H1 (cell line): Measurements from ENCODE around the gene ZNF423. TPM values are rescaled to one million over a fixed set of nuclear protein-coding genes. Genes with fewer than 3 reads are reported as not detected.
A peak's percentile ranks its signal among the peaks of the same experiment; 100 is the strongest.

ENCODE experiments used
- CTCF ChIA-PET: fragments of 300-600 bp; sonication (Branson Sonifier 250); formaldehyde crosslinking; loops from one replicate; lab custom pipeline; 2021; ENCODE audit not compliant: partially characterized antibody; lab: Charles Lee
- POLR2A ChIA-PET: fragments of 300-600 bp; sonication (Branson Sonifier 250); formaldehyde crosslinking; loops from one replicate; lab custom pipeline; 2021; ENCODE audit warnings: inconsistent platforms; ENCODE audit not compliant: partially characterized antibody; lab: Charles Lee
- DNase-seq, 2 experiments: peaks; one replicate each; pipeline versions ENCODE4 v3.0.0 to v3.0.0-alpha.2; 2010 to 2022; ENCODE audit warnings: low spot score in 2 of 2, low read depth in 1 of 2, mixed read lengths in 1 of 2
- FAIRE-seq: peaks from 2 replicates; lab custom pipeline; 2011; peaks lifted over from hg19 to GRCh38; lab: Jason Lieb, UNC
- H2AFZ ChIP-seq: 2 replicates; pipeline ENCODE4 v1.8.1; 2012; ENCODE audit warnings: low read length, inconsistent platforms
- H2AK5ac ChIP-seq: 2 replicates; pipeline ENCODE4 v1.6.1; 2013; ENCODE audit warnings: low read depth, low read length
- H2BK120ac ChIP-seq: replicated peaks from 2 replicates; pipeline ENCODE3; 2013; ENCODE audit warnings: low read depth, low read length, inconsistent platforms
- H2BK12ac ChIP-seq: 2 replicates; pipeline ENCODE4 v1.6.1; 2013; ENCODE audit warnings: low read depth, low read length
- H2BK15ac ChIP-seq: 2 replicates; pipeline ENCODE4 v1.6.1; 2013; ENCODE audit warnings: low read length
- H2BK20ac ChIP-seq: 2 replicates; pipeline ENCODE4 v1.6.1; 2013; ENCODE audit warnings: low read length
- H2BK5ac ChIP-seq: 2 replicates; pipeline ENCODE4 v1.6.1; 2013; ENCODE audit warnings: low read depth, low read length
- H3K14ac ChIP-seq: 2 replicates; pipeline ENCODE4 v1.6.1; 2013; ENCODE audit warnings: inconsistent platforms; ENCODE audit not compliant: insufficient read length
- H3K18ac ChIP-seq: 2 replicates; pipeline ENCODE4 v1.6.1; 2013; ENCODE audit warnings: low read length; ENCODE audit errors: extremely low read depth
- H3K23ac ChIP-seq: 2 replicates; pipeline ENCODE4 v1.6.1; 2013; ENCODE audit warnings: inconsistent platforms; ENCODE audit not compliant: insufficient read length
- H3K23me2 ChIP-seq: 2 replicates; pipeline ENCODE4 v1.6.1; 2013; ENCODE audit warnings: low read depth, low read length
- H3K27ac ChIP-seq: 2 replicates; pipeline ENCODE4 v1.6.1; 2011; ENCODE audit warnings: low read depth, low read length, inconsistent platforms
- H3K27me3 ChIP-seq, 4 experiments: replicated peaks in 1 of 4; 1 replicate in 1 of 4; 2 replicates in 3 of 4; pipeline versions ENCODE4 v1.6.1 to v1.8.1; 2011 to 2013; ENCODE audit warnings: low read length in 3 of 4, mild to moderate bottlenecking in 3 of 4, inconsistent platforms in 2 of 4, mixed read lengths in 2 of 4, moderate library complexity in 1 of 4; ENCODE audit not compliant: control insufficient read depth in 3 of 4, insufficient read depth in 3 of 4; ENCODE audit errors: extremely low read depth in 1 of 4
- H3K36me3 ChIP-seq, 4 experiments: 2 replicates each; pipeline versions ENCODE4 v1.6.1 to v1.8.1; 2011 to 2013; ENCODE audit warnings: mild to moderate bottlenecking in 4 of 4, low read length in 3 of 4, moderate library complexity in 2 of 4, control low read depth in 1 of 4, inconsistent platforms in 1 of 4; ENCODE audit not compliant: insufficient read depth in 4 of 4, control insufficient read depth in 2 of 4
- H3K4ac ChIP-seq: replicated peaks from 2 replicates; pipeline ENCODE3; 2013; ENCODE audit warnings: low read length, low read depth, mixed read lengths, inconsistent platforms; ENCODE audit not compliant: insufficient read length
- H3K4me1 ChIP-seq, 4 experiments: replicated peaks in 1 of 4; 1 replicate in 1 of 4; 2 replicates in 3 of 4; pipeline versions ENCODE4 v1.6.1 to v1.8.1; 2011 to 2013; ENCODE audit warnings: low read length in 3 of 4, inconsistent platforms in 2 of 4, mixed read lengths in 1 of 4; ENCODE audit not compliant: insufficient read depth in 4 of 4, control insufficient read depth in 3 of 4
- H3K4me2 ChIP-seq, 2 experiments: 2 replicates each; pipeline versions ENCODE4 v1.6.1 to v1.8.1; 2011 to 2013; ENCODE audit warnings: low read depth in 2 of 2, low read length in 2 of 2, control low read depth in 1 of 2, inconsistent platforms in 1 of 2, mild to moderate bottlenecking in 1 of 2; ENCODE audit not compliant: insufficient read depth in 1 of 2
- H3K4me3 ChIP-seq, 4 experiments: fragments of 200-600, 300-600 bp in 1 of 4; sonication (generic), shearing (Covaris generic), sonication (Bioruptor Twin) in 1 of 4; 2 replicates each; pipeline versions ENCODE4 v1.5.1 to v1.8.1; 2011 to 2016; ENCODE audit warnings: low read length in 4 of 4, low read depth in 3 of 4, control low read depth in 2 of 4, inconsistent platforms in 2 of 4, mild to moderate bottlenecking in 2 of 4, mixed read lengths in 1 of 4, moderate library complexity in 1 of 4; ENCODE audit not compliant: insufficient read depth in 2 of 4; ENCODE audit errors: extremely low read depth in 1 of 4
- H3K56ac ChIP-seq: replicated peaks from 2 replicates; pipeline ENCODE3; 2013; ENCODE audit warnings: low read depth, mild to moderate bottlenecking, mixed read lengths, low read length, inconsistent platforms; ENCODE audit not compliant: insufficient read length
- H3K79me1 ChIP-seq: 2 replicates; pipeline ENCODE4 v1.6.1; 2013; ENCODE audit warnings: low read depth, low read length, control low read depth
- H3K79me2 ChIP-seq, 2 experiments: 2 replicates each; pipeline versions ENCODE4 v1.6.1 to v1.8.1; 2012 to 2013; ENCODE audit warnings: low read length in 2 of 2, mild to moderate bottlenecking in 2 of 2, inconsistent platforms in 1 of 2; ENCODE audit not compliant: insufficient read depth in 2 of 2, control insufficient read depth in 1 of 2
- H3K9ac ChIP-seq, 4 experiments: replicated peaks in 1 of 4; 1 replicate in 1 of 4; 2 replicates in 3 of 4; pipeline versions ENCODE4 v1.6.1 to v1.8.1; 2011 to 2013; ENCODE audit warnings: low read depth in 3 of 4, low read length in 3 of 4, control low read depth in 2 of 4, mild to moderate bottlenecking in 2 of 4, moderate library complexity in 2 of 4, inconsistent platforms in 1 of 4; ENCODE audit errors: extremely low read depth in 1 of 4
- H3K9me3 ChIP-seq, 2 experiments: 2 replicates each; pipeline versions ENCODE4 v1.6.1 to v1.8.1; 2012 to 2013; ENCODE audit warnings: mild to moderate bottlenecking in 2 of 2, moderate library complexity in 2 of 2, control low read depth in 1 of 2, inconsistent platforms in 1 of 2, low read depth in 1 of 2, low read length in 1 of 2, mixed read lengths in 1 of 2; ENCODE audit not compliant: insufficient read depth in 2 of 2
- H4K20me1 ChIP-seq, 2 experiments: replicated peaks in 1 of 2; 2 replicates each; pipeline versions ENCODE3 to v1.8.1; 2011 to 2013; ENCODE audit warnings: inconsistent platforms in 2 of 2, low read length in 2 of 2, mild to moderate bottlenecking in 1 of 2; ENCODE audit not compliant: insufficient read depth in 2 of 2, control insufficient read depth in 1 of 2
- H4K5ac ChIP-seq: 2 replicates; pipeline ENCODE4 v1.6.1; 2013; ENCODE audit warnings: low read length, low read depth, mixed read lengths, inconsistent platforms; ENCODE audit not compliant: insufficient read length
- H4K8ac ChIP-seq: 2 replicates; pipeline ENCODE4 v1.8.0; 2013; ENCODE audit warnings: mild to moderate bottlenecking, moderate library complexity, low read length, inconsistent platforms; ENCODE audit not compliant: insufficient read depth; ENCODE audit errors: extremely low read depth
- H4K91ac ChIP-seq: replicated peaks from 2 replicates; pipeline ENCODE3; 2013; ENCODE audit warnings: low read length, mixed read lengths, inconsistent platforms; ENCODE audit not compliant: insufficient read length
- CTBP2 ChIP-seq: IDR thresholded peaks from 2 replicates; pipeline ENCODE4 v1.7.0; 2011; ENCODE audit warnings: borderline replicate concordance, mild to moderate bottlenecking, moderate library complexity, mixed read lengths, low read length; ENCODE audit not compliant: insufficient read depth, insufficient read length
- FOSL1 ChIP-seq: IDR thresholded peaks from 2 replicates; pipeline ENCODE4 v1.6.1; 2011; ENCODE audit warnings: mild to moderate bottlenecking, low read depth, low read length, moderate library complexity; ENCODE audit not compliant: insufficient read depth
- KDM1A ChIP-seq: fragments of 200-600, 300-600 bp; sonication (generic); IDR thresholded peaks from 2 replicates; pipeline ENCODE4 v1.7.1; 2016; ENCODE audit warnings: mild to moderate bottlenecking, low read length, borderline replicate concordance
- SAP30 ChIP-seq: fragments of 300-600 bp; sonication (generic); IDR thresholded peaks from 2 replicates; pipeline ENCODE4 v1.7.1; 2012; ENCODE audit warnings: low read length, moderate library complexity, mild to moderate bottlenecking, inconsistent platforms; ENCODE audit not compliant: insufficient read depth, insufficient replicate concordance
- SIRT6 ChIP-seq: IDR thresholded peaks from one replicate; pipeline ENCODE4 v1.7.1; 2012; ENCODE audit warnings: low read length, inconsistent platforms
- SP4 ChIP-seq: IDR thresholded peaks from 2 replicates; pipeline ENCODE4 v1.6.1; 2012; ENCODE audit warnings: low read length, inconsistent platforms
- SRF ChIP-seq: IDR thresholded peaks from 2 replicates; pipeline ENCODE4 v1.6.1; 2011; ENCODE audit warnings: mild to moderate bottlenecking, low read depth, low read length, moderate library complexity
- TAF7 ChIP-seq: optimal IDR thresholded peaks from 2 replicates; pipeline ENCODE3; 2011; ENCODE audit warnings: low read depth, mild to moderate bottlenecking, inconsistent platforms, low read length, moderate library complexity, borderline replicate concordance
- YY1 ChIP-seq: IDR thresholded peaks from 2 replicates; pipeline ENCODE4 v1.6.1; 2011; ENCODE audit warnings: low read depth, mild to moderate bottlenecking, low read length
- WGBS, 2 experiments: shearing (Covaris generic) in 1 of 2; methylation state at CpG; one replicate each; pipeline versions ENCODE4 v1.1.6 to v1.1.7; 2013 to 2015; ENCODE audit warnings: low lambda C conversion rate in 2 of 2, mixed read lengths in 2 of 2, inconsistent platforms in 1 of 2, low coverage in 1 of 2, missing lambda C conversion rate in 1 of 2; ENCODE audit not compliant: insufficient replicate concordance in 2 of 2, insufficient coverage in 1 of 2, insufficient read length in 1 of 2; ENCODE audit errors: extremely low coverage in 1 of 2, missing lambda C conversion rate in 1 of 2; 5-methylcytosine and 5-hydroxymethylcytosine counted together
- polyA plus RNA-seq, 7 experiments: library from polyadenylated mRNA; depleted of rRNA in 3 of 7; stranded (reverse) in 5 of 7; unstranded in 2 of 7; fragments of >200 nt in 5 of 7; fragments of 200-250 nt in 2 of 7; gene quantifications; 1 replicate in 5 of 7; 2 replicates in 1 of 7; 4 replicates in 1 of 7; pipeline versions ENCODE4 v1.2.1 to v1.2.3, GENCODE V29; 2011 to 2013; ENCODE audit warnings: missing spikeins in 2 of 7, mixed read lengths in 2 of 7
- total RNA-seq: library from RNA; stranded (reverse); fragmentation: NEBNext Ultra II Directional; extraction: Animal tissue kit (Norgen Biotek cat#: 25700); gene quantifications from 2 replicates; pipeline ENCODE4 v1.2.1, GENCODE V29; 2021
- TF ChIP-seq, protein P1 (sequence below): IDR thresholded peaks from 2 replicates; pipeline ENCODE4 v1.6.1; 2012; ENCODE audit warnings: inconsistent platforms

ZNF423 gene
- total and polyA plus RNA-seq, 2 of the 8 experiments (the other 6 are each of a cell fraction or from before 2014, with no cell fraction given) = 38.2 to 52.3 TPM

DNA sequence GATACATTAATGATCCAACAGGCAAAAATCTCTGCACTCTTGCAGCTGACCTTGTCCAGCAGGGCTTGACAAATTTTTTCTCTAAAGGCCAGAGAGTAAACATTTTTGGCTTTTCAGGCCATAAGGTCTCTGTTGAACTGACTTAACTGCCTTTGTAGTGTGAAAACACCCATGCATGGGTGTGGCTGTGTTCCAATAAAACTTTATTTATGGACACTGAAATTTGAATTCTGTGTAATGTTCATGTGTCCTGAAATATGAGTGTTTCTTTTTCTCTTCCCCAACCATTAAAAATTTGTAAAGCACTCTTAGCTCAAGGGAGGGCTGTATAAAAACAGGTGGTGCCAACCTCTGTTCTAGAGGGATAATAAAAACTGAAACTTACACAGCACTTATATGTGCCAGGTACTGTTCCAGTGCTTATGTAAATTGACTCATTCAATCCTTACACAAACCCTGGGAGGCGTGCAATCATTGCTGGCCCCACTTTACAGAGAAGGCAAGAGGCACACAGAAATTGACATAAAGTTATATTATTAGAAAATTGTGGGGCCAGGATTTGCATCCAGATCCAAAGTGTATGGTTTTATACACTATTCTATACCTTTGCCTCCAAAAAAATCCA, 18.8 kb upstream of the ZNF423 start:
- no peak overlapping the region for H2AK5ac ChIP-seq
- H3K56ac ChIP-seq = no peak overlapping the region
- no peak overlapping the region for H2BK5ac ChIP-seq
- no peaks in the 10 kb centered on the region for H3K79me1 ChIP-seq
- FAIRE-seq (no peak), DNase-seq (no peak)
- no peak overlapping the region for H3K27ac ChIP-seq
- H3K9me3 ChIP-seq = no peaks in the 10 kb centered on the region
- 0 out of 2 replicates have a peak overlapping the region, but pooled peaks have one; percentile 37 for H2BK20ac ChIP-seq
- H4K91ac ChIP-seq = no peak overlapping the region
- no peaks in the 10 kb centered on the region for H3K79me2 ChIP-seq
- peaks cover 0 to 8% (median 5%) of the 10 kb centered on the region in 4 experiments; a peak in 4 of 7 replicates for H3K4me1 ChIP-seq
- 60% methylated on average over 1 of the region's 1 CpG; no CpG with 5 or more reads in 1 of the 2 experiments for WGBS, 2 experiments
- H4K8ac ChIP-seq = no peak overlapping the region
- no peak overlapping the region; the same call in 1 of the 2 replicates for H3K18ac ChIP-seq
- H2BK15ac ChIP-seq = 0 out of 2 replicates have a peak overlapping the region, but pooled peaks have one; percentile 72
- POLR2A ChIA-PET = interaction anchor here (0.7 to 1.9 kb wide), 5 partner anchors 9 to 17 kb away, joined by 3 to 7 read pairs (median 6); no protein-coding TSS in a partner anchor
- H3K23ac ChIP-seq = no peak overlapping the region
- H3K9ac ChIP-seq = no peak overlapping the region; a peak in 1 of 7 replicates
- H2BK12ac ChIP-seq = no peak overlapping the region
- H4K5ac ChIP-seq = no peak overlapping the region
- H4K20me1 ChIP-seq = no peaks in the 10 kb centered on the region
- H2BK120ac ChIP-seq = no peak overlapping the region
- H3K36me3 ChIP-seq = no peaks in the 10 kb centered on the region
- no peak overlapping the region for H3K4me2 ChIP-seq
- peaks cover 3% of the 10 kb centered on the region; the same call in 1 of the 2 replicates for H3K23me2 ChIP-seq
- H3K14ac ChIP-seq = no peak overlapping the region
- peaks cover 0 to 10% (median 4%) of the 10 kb centered on the region in 4 experiments; a peak in 3 of 7 replicates for H3K27me3 ChIP-seq
- H3K4me3 ChIP-seq = no peak overlapping the region
- no peak overlapping the region for H2AFZ ChIP-seq
- CTCF ChIA-PET = interaction anchor here (0.6 to 8.6 kb wide), 7 partner anchors 8 to 265 kb away, joined by 3 to 126 read pairs (median 35); partner anchors contain the start of gene ZNF423
- no peak overlapping the region for H3K4ac ChIP-seq
- TF ChIP-seq SP4 (no peak), KDM1A (no peak), SAP30 (no peak), TAF7 (no peak), FOSL1 (no peak), SRF (no peak), CTBP2 (no peak), YY1 (no peak), SIRT6 (no peak)
- TF ChIP-seq, protein P1, sequence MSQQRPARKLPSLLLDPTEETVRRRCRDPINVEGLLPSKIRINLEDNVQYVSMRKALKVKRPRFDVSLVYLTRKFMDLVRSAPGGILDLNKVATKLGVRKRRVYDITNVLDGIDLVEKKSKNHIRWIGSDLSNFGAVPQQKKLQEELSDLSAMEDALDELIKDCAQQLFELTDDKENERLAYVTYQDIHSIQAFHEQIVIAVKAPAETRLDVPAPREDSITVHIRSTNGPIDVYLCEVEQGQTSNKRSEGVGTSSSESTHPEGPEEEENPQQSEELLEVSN = no peak
